Testis (tissue), 2 donors: Measurements from ENCODE around the gene DMWD.

Experiments
- POLR2A ChIP-seq: fragments of 450-650 bp; IDR thresholded peaks from one replicate; pipeline ENCODE4 v1.6.1; 2017; ENCODE audit warnings: antibody characterized with exemption, mild to moderate bottlenecking, moderate library complexity
- TF ChIP-seq, protein P1 (sequence below), 3 experiments: fragments of 450-650 bp in 2 of 3; fragments of 200-600 bp in 1 of 3; sonication (generic) in 1 of 3; IDR thresholded peaks; one replicate each; pipeline ENCODE4 v1.5.1; 2016 to 2019; ENCODE audit warnings: antibody characterized with exemption in 3 of 3, mild to moderate bottlenecking in 2 of 3, moderate library complexity in 1 of 3

DNA sequence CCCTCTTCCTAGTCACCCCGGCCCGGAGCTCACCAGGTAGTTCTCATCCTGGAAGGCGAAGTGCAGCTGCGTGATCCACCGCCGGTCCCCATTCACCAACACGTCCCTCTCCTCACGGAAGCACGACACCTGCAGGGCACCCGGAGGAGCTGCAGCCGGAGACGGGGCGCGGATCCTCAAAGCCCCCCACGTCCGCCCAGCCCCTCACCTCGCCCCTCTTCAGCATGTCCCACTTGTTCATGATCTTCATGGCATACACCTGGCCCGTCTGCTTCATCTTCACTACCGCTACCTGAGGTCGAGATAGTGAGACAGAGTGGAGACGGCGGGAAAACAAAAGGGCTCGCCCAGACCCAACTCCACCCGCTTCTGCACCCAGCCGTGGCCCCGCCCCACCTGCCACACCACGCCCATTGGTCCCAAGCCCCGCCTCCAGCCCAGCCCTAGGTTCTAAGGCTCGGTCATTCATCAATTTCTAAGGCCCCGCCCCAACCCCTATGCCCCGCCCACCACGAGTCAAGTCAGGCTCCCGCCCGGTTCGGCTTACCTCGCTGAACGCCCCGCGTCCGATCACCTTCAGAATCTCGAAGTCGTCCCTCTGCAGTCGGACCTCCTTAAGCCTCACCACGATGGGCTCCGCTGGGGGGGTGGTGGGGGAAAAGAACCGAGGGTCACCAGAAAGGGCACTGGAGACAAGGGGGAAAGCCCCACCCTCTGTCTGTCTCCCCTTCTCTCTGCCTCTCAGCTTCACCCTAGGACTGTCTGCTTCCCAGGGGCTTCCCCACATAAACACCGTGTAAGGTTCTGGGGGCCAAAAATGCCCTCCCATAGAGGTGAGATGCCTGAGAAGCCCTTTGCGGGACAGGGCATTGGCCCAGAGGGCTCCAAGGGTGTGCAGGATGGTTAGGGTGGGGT is 13.2 kb downstream of the DMWD start:
- no peak for TF ChIP-seq POLR2A
- TF ChIP-seq, protein P1, sequence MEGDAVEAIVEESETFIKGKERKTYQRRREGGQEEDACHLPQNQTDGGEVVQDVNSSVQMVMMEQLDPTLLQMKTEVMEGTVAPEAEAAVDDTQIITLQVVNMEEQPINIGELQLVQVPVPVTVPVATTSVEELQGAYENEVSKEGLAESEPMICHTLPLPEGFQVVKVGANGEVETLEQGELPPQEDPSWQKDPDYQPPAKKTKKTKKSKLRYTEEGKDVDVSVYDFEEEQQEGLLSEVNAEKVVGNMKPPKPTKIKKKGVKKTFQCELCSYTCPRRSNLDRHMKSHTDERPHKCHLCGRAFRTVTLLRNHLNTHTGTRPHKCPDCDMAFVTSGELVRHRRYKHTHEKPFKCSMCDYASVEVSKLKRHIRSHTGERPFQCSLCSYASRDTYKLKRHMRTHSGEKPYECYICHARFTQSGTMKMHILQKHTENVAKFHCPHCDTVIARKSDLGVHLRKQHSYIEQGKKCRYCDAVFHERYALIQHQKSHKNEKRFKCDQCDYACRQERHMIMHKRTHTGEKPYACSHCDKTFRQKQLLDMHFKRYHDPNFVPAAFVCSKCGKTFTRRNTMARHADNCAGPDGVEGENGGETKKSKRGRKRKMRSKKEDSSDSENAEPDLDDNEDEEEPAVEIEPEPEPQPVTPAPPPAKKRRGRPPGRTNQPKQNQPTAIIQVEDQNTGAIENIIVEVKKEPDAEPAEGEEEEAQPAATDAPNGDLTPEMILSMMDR (IDR thresholded peaks at IDR 0.05): peak in 2 of 3 experiments; percentile 13 to 24
